ENCODE measurements around the gene ARHGAP18. TPM values are rescaled to one million over a fixed set of nuclear protein-coding genes. Genes with fewer than 3 reads are reported as not detected.

ARHGAP18 gene
- total and polyA plus RNA-seq, 12 donors: 2.2 to 15.4 (median 4.1) TPM

DNA sequence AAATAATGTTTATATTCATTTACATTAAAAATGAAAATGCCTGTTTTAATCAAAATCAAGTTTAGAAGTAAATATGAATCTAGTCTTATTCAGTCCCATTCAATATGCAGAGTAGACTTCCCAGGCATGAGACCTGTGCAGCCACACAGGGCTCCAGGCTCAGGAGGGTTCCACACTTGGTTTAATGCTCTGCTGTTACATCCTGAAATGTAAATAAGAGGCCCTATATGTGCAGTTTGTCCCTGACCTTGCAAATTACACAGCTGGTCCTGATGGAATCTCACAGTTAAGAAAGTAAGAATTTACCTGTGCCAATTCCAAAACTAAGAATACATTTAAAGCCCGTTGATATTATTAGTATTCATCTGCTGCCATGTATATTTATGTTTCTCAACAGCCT, 79.4 kb downstream of the ARHGAP18 start:
- no peaks in the 10 kb centered on the region for H3K9me3 ChIP-seq
- H3K27me3 ChIP-seq: no peaks in the 10 kb centered on the region
- ATAC-seq: no peak
- DNase-seq: no peak
- TF ChIP-seq CTCF (IDR thresholded peaks at IDR 0.05): no peak
- H3K4me1 ChIP-seq: peaks cover 0 to 15% (median 5%) of the 10 kb centered on the region in 9 donors
- H3K36me3 ChIP-seq: peaks cover 0 to 59% (median 0%) of the 10 kb centered on the region in 9 donors
- H3K27ac ChIP-seq: no peak overlapping the region
- intact Hi-C loops (cut with DNase I): no loop called here
- no peak overlapping the region for H3K4me3 ChIP-seq
- 84 to 86% methylated on average over 1 of the region's 1 CpG for WGBS, 2 donors

DNA sequence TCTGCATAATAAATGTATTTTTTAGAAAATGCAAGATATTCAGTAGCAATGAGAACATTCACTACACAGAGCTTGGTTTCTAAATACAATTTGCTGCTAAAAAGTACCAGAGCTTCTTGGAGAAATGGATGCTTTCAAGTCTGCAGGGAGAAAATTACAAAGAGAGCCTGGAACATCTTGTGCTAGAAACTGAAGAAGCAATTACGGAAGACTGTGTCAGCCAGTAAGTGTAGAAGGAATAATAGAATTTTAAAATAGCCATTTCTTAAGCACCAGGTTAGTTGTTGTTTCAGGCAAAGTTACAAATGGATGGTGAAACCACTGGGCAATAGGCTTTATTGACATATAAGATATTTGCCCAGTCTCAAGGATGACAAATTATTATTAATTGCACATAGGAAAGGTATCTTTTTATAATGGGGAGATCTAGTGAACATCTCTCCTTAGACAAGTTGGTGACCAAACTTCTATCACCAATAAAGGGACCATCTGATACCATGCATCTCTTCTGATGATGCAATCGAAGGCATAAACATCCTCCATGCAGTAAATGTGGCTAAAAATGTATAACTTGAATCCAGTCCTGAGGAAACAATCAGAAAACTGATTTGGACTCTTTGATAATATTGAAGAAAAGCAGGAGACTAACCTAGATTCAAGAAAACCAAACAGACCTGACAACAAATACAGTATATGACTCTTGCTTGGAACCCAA, 81.7 kb downstream of the ARHGAP18 start:
- intact Hi-C loops (cut with DNase I): no loop called here

DNA sequence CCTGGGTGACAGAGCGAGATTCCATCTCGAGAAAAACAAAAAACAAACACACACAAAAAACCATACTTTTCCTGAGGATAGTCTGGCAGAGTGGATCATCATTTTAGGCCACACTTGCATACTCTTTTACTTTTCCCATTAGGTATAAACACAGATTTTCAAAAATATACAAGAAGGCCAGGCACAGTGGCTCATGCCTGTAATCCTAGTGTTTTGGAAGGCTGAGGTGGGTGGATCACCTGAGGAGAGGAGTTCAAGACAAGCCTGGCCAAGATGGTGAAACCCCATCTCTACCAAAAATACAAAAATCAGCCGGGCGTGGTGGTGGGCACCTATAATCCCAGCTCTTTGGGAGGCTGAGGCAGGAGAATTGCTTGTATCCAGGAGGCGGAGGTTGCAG, 85.5 kb downstream of the ARHGAP18 start:
- intact Hi-C loops (cut with DNase I): loop anchor here in 2 of 10 donors (5.0 kb wide), 2 partner anchors 103 to 108 kb away; no protein-coding TSS in a partner anchor
- no peaks in the 10 kb centered on the region for H3K27me3 ChIP-seq
- no peaks in the 10 kb centered on the region for H3K9me3 ChIP-seq
- no peak overlapping the region for H3K4me3 ChIP-seq
- peaks cover 0 to 8% (median 0%) of the 10 kb centered on the region in 9 donors for H3K4me1 ChIP-seq
- H3K36me3 ChIP-seq: peaks cover 0 to 41% (median 0%) of the 10 kb centered on the region in 9 donors
- no peak overlapping the region for H3K27ac ChIP-seq
- DNase-seq: no peak
- TF ChIP-seq CTCF (IDR thresholded peaks at IDR 0.05): no peak
- ATAC-seq: no peak
- 87 to 90% methylated on average over 5 of the region's 5 CpGs for WGBS, 2 donors

More for the DNA sequence above, 81.7 kb downstream of the ARHGAP18 start:
- 91 to 95% methylated on average over 2 of the region's 2 CpGs for WGBS, 2 donors
- Histone ChIP-seq H3K4me3 (no peak overlapping the region), H3K36me3 (peaks cover 0 to 50% (median 0%) of the 10 kb centered on the region in 9 donors), H3K4me1 (peaks cover 0 to 8% (median 0%) of the 10 kb centered on the region in 9 donors), H3K9me3 (no peaks in the 10 kb centered on the region), H3K27me3 (no peaks in the 10 kb centered on the region), H3K27ac (no peak overlapping the region)
- DNase-seq: no peak
- no peak for ATAC-seq
- TF ChIP-seq CTCF (IDR thresholded peaks at IDR 0.05): no peak

DNA sequence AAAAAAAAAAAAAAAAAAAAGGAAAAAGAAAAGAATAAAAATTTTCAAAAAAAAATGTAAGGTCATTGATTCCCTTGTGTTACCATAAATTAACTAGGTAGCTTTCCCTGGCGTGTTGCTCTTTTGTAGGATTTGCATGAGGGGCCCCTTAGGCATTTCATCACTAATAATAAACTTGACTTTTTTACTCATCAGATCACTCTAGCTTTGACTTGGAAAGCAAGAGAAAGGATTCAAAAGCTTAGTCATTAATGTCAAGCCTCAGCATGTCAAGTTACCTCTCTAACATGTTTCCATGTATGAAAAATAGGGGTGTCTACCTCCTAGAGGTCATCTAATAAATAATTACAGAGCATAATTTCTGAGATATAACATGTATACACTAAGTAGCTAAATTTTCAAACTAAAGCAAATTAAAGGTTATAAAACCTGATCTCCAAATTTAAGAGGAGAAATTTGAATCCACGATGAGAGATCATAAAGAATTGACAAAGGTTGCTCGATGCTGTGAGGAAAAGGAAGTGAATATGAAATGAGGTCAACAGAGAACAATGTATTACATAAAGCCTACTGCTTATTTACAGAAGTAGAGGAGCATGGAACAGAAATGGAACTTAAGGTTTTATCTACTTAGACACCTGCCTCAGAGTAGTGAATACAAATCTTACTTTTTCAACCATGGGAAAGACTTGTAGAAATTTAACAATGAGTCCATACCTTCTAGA, 86.8 kb downstream of the ARHGAP18 start:
- Histone ChIP-seq H3K4me3 (no peak overlapping the region), H3K4me1 (peaks cover 0 to 8% (median 0%) of the 10 kb centered on the region in 9 donors), H3K27ac (peak overlapping the region in 1 of 10 donors; percentile 12), H3K9me3 (no peaks in the 10 kb centered on the region), H3K27me3 (no peaks in the 10 kb centered on the region), H3K36me3 (peaks cover 0 to 34% (median 0%) of the 10 kb centered on the region in 9 donors)
- WGBS, 2 donors: 67 to 74% methylated on average over 3 of the region's 3 CpGs
- DNase-seq (no peak), ATAC-seq (peak in 1 of 8 donors; percentile 29)
- no peak for TF ChIP-seq CTCF (IDR thresholded peaks at IDR 0.05)
- intact Hi-C loops (cut with DNase I): loop anchor here in 2 of 10 donors (5.0 kb wide), 2 partner anchors 104 to 109 kb away; no protein-coding TSS in a partner anchor
